HG03521 (cell line): ENCODE measurements around the gene TMEM134.
"Not testable (repeated sequence)": the region's sequence is repeated elsewhere in the genome, so short reads cannot be mapped to it uniquely, and the experiment has no call there.

Source experiments
- ATAC-seq: cut with Tn5 transposase; IDR thresholded peaks from one replicate; pipeline ENCODE4 v1.9.1; 2021; ENCODE audit warnings: mild to moderate bottlenecking, moderate library complexity; ENCODE audit not compliant: unreplicated experiment

TMEM134 gene, protein sequence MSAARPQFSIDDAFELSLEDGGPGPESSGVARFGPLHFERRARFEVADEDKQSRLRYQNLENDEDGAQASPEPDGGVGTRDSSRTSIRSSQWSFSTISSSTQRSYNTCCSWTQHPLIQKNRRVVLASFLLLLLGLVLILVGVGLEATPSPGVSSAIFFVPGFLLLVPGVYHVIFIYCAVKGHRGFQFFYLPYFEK

DNA sequence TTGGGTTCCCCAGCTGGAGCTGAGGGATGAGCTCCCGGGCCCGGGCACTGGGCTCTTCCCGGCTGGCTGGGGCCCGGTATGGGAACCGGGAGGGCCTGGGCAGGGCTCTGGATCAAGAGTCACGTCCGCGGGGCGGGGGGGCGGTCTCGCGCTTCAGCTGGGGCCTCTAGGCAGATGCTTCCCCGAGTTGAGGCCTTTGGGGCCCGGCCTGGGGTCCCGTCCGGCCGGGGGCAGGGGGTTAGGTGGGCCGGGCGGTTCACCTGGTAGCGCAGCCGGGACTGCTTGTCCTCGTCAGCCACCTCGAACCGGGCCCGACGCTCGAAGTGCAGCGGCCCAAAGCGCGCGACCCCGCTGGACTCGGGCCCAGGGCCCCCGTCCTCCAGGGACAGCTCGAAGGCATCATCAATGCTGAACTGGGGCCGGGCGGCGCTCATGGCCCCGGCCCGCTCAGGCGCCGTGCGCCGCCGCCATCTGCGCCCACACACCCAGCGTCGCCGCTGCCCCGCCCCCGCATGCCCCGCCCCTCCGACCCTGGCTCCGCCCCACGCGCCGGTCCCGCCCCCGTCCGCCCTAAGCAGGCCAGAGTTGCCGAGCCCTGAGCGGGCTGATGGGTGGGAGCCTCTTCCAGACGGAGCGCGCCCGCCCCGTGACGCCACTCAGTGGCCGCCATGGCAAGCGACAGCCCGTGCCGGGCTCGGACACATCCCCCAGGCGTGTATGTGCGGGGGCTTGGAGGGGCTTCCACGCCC lies at the start of gene TMEM134:
Gene TMEM134 (minus strand): TSS at position 493 of the 749 bp plus-strand sequence. CDS start 59 bp downstream, at position 434.
- peak; percentile 66 for ATAC-seq

DNA sequence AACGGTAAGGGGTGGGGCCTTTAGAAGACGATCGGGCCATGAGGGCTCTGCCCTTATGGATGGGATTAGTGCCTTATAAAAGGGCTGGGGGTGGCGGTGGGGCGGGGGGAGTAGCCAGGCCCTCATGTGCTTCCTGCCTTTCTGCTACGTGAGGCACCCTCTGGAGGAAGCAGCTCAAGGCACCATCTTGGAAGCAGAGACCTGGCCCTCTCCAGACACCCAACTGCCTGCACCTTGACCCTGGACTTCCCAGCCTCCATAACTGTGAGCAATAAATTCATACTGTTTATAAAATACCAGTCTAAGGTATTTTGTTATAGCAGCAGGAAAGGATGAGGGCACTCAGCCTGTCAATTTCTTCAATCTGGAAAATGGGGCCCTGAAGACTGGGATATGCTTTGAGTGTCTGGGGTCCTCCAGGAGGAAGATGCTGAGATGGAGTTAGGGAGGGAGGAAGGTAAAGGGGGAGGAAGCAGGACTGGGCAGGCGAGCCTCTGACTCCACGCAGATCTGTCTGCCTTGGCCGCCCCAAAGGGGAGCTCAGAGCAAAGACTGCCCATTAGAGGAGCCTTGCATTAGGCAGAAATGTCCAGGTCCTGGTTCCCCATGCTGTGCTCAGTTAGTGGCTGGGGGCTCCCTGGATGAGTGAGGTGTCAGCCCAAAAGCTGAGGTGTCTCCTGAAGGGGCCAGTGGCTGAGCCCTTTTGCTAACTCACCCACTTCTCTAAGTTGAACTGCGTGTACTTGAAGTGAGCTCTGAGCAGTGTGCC lies 48.9 kb upstream of the TMEM134 start:
- ATAC-seq = no peak

DNA sequence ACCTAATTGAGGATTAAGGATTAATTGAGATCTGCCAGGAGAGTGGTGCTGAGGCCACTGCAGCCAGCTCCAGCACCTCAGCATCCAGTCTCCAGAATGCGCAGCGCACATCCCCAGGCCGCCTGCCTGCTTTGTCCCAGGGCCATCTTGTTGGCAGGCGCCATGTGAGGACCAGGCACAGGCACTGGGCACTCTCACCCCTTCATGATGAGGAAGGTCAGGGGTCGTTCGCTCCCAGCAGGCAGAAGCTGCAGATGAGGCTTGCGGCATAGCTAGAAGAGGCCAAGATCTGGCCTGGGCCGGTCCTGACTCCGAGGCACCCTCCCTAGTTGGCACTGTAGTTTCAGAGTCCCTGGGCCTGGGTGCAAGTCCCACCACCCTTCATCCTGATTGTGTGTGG lies 47.8 kb upstream of the TMEM134 start:
- ATAC-seq = no peak

DNA sequence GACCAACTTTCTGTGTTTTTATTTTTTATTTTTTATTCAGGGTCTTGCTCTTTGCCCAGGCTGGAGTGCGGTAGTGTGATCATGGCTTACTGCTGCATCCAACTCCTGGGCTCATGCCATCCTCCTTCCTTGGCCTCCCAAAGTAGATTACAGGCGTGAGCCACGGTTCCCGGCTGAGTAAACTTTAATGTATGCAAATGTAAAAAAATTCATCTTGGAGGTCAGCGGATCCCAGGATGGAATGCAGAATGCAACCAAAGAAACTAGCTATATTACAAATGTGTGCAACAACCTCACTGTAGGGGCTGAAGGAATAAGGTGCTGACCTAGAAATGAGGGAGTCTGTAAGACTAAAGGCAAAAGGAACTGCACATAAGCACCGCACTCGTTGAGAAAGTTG lies 45.1 kb upstream of the TMEM134 start:
- ATAC-seq = no peak

DNA sequence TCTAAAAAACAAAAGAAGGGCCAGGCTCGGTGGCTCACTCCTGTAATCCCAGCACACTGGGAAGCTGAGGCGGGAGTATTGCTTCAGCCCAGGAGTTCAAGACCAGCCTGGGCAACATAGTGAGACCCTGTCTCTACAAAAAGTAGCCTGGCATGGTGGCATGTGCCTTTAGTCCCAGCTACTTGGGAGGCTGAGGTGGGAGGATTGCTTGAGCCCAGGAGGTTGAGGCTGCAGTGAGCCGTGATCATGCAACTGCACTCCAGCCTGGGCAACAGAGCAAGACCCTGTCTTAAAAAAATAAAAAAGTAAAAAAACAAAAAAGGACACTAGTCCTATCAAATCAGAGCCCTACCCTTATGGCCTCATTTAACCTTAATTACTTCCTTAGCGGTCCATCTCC lies 42.5 kb upstream of the TMEM134 start:
- ATAC-seq = not testable (repeated sequence)

DNA sequence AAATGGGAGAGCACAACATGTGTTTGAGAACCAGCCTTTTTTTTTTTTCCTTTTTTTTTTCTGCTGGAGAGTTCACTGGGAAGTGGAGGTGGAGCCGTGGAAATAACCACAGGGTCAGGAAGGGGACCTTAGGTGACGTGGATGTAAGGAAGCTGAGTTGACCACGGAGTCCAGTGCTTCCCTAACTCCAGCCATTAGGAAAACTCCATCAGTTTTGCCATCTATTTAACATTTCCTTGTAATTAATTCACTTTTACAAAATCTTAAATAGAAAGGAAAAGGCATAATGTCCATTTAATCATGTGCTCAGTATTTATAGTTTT lies 40.9 kb upstream of the TMEM134 start:
- no peak for ATAC-seq

DNA sequence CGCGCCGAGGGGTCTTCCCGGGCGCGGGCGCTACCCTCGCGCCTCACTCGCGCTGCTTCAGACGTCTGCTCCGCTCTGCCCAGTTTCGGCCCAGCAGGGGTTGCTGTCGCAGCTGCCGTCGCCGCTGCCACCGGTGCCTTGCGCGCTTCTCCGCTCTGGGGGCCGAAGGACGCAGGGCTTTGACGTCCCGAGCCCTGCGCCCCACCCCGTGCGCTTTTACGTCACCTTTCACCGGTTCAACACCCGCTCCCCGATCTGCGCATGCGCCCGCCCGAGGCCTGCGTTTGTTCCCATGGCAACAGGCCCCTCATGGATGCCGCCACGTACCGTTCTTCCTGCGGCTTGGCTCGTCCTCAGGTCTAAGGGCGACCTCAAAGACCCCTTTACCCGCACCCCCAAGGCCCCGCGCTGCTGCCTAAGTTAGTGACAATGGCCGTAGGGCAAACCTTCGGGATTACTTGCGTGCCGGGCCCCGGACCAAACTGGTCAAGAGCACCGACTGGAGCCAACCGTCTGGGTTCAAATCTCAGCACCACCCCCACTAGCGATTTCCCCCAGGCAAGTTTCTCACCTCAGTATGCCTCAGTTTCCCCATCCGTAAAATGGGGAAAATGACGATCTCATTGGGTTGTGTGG lies 39.6 kb upstream of the TMEM134 start:
- peak; percentile 31 for ATAC-seq

DNA sequence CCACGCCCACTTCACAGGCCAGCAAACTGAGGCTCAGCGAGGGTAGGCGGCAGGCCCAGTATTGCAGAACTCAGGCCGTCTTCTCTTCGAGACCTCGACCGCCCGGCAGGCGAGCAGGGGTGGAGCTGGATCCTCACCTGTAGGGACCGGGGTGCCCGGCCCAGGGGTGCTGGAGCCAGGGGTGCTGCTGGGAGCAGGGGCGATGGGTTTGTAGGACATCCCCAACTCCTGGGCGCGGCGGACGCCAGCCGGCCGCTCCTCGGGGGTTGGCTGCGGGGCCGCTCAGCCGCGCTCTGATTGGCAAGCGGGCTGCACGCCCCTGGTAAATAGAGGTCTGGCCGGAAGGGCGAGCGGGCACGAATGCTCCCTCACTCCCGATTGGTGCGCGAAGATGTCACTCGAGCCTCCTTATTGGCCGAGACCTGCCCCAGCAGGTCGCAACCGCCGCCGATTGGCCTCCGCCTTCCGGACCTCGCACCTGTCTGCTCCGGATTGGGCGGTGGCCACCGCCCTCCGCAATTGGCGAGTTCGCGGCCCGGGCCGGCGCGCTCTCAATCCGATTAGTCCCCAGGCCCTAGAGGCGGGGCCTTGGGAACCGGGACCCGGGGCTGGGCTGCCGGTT lies 38.9 kb upstream of the TMEM134 start, which contains the start of gene CDK2AP2:
Gene CDK2AP2 (minus strand): TSS at position 299 of the 622 bp plus-strand sequence. CDS start 80 bp downstream, at position 219.
- peak; percentile 77 for ATAC-seq

DNA sequence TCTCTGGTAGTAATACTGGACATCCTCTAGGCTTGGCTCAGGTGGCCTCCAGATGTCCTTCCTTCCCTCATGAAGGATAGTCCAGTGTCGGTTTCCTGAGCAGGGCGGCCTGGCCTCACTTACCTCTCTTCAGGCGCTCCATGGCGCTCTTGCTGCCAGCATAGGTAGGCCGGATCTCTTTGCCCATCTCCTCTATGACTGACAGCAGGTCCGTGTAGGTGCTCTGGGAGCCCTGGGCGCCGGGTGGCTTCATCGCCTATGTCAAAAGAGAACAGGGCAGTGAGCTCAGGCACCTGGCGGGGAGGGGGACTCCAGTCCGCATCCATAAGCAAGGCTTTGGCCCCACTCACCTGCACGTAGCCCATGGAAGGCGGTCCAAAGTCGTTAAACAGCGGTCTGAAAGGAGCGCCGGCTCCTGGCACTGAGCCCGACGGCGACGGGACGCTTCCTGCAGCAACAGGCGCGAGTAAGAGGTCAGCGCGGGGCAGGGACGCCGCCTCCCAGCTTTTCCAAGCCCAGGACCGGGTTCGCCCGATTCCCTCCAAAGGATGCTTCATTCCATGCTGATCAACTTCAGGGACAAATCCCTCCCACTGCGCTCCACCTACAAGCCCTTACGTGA lies 38.3 kb upstream of the TMEM134 start:
- no peak for ATAC-seq

DNA sequence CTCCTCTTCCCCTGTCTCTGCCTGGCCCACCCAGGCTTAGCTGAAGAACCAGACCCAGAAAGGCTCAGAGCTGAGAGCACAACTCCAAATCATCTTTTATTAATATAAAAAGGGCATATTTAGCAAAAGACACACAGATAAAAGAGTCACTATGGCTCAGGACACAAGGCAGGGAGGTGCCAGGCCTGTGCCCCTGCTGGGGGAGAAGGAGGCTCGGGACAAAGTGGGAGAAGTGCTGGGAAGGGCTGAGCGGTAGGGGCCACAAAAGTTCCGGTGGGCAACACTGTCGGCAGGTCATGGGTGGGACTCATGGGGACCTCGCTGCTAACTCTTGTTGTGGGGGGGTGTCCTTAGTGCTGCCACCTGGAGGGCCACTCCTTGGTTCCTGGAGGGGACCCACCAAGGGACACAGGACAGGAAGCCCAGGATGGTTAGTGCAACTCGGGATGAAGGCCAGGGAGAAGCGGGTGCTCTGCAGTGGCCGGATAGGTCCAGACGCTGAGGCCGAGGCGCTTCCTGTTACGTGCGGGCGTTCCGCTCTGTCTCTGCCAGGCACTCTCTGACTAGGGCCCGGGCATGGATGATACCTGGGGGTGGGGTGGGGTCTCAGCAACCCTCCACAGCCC lies 37.5 kb upstream of the TMEM134 start:
- no peak for ATAC-seq

DNA sequence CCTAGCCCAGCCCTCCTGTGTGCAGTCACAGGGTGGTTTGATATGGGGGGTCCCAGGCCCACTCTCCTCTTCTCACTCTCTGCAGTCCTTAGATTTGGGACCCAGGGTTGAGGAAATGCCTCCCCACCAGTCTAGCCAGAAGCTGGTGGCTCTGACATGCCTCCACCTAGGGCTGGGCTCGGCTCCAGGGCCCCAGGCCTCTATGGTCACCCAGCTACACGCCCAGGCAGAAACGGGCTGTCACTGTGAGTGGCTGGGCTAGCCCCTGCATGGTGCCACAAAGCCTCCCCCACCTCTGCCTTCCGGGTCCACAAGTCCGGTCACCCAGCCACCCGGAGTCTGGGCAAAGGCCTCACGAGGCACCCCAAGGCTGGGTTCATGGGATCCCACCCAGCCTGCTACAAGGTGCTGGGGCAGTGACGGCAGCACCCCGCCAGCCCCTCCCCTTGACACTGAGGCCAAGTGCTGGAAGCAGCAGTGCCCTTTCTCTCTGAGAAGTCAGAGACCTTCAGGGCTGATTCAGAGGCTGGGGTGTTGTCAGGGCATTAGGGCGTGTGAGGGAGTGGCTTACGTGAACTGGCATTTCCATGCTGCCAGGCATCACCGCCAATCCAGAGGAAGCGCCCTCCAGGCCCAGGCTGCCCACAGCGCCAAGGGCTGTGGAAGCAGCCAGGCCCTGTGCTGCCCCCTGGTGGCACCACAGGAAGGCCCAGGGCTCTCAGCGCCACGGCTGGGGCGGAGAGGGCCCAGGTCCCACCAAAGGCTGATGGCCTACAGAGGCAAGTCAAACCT lies 36.8 kb upstream of the TMEM134 start:
- ATAC-seq = no peak

DNA sequence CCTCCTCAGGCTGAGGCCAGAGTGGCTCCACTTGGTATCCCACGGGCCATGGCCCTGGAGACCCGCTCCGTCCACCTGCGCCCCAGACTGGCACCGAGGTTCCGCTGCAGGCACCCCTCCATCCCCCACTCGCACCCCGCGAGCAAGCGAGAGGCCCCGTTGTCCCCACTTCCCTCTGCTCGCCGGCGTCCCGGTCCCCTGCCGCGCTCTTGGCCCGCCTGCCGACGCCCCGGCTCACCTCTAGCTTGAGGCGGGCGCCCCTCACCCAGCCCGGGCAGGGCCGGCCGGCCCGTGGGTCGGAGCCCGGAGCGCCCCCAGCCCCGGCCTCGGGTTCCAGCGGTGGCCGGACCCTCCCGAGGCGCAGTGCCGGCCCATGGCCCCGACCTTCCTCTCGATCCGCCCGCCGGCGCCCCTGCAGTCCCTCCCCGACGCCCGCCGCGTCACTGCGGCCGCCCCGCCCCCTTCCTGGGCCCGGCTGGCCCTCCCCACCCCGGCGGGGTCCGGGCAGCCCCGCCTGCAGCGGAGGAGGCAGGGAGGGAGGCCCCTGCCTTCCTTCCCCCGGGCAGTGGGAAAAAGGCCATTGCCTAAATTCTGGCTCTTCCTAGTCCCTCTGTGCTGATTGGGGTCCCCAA lies 36.0 kb upstream of the TMEM134 start, which contains the start of gene PITPNM1:
Gene PITPNM1 (minus strand): TSS at position 414 of the 632 bp plus-strand sequence. CDS start 1,183 bp downstream, outside the sequence.
- no peak for ATAC-seq

DNA sequence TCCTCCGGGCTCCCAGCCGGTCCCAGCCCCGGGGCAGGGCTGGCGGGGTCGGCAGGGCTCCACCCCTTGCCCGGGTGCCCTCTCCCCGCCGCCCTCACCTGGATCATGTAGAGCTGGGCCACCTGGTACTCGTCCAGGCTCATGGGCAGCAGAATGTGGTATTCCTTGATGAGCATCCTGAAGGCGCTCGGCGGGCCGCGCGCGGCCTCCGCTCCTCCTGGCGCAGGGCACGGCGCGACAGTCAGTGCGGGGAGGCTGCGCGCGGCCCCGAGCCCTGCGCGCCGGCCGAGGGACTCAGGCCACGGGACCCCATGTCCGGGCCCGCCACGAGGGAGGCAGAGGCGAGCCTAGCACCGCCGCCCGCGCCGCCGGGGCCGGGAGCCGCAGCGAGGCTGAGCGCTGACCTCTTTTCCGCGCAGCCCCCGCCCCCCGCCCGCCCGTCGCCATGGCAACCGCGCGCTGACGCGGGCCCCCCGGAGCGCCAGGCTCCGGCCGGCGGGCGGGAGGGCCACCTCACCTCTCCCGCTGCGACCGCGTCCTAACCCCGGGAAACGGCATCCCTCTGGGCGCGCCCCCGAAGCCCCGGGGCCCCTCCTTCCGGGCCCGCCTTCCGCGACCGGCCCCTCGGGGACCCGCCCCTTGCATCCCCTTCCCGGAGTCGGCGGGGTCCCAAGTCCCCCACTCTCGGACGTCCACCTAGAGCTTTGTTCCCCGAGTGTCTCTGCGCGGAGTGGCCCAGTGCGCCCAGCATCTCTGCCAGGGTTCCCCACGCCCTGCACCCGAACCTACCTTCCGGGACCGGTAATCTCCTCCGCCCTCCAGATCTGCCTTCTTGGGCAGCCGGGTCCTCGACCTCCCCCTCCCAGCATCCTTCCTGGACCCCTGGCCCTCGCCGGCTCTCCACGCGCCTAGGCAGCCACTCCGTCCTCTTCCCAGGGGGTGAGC lies 35.2 kb upstream of the TMEM134 start:
- no peak for ATAC-seq

DNA sequence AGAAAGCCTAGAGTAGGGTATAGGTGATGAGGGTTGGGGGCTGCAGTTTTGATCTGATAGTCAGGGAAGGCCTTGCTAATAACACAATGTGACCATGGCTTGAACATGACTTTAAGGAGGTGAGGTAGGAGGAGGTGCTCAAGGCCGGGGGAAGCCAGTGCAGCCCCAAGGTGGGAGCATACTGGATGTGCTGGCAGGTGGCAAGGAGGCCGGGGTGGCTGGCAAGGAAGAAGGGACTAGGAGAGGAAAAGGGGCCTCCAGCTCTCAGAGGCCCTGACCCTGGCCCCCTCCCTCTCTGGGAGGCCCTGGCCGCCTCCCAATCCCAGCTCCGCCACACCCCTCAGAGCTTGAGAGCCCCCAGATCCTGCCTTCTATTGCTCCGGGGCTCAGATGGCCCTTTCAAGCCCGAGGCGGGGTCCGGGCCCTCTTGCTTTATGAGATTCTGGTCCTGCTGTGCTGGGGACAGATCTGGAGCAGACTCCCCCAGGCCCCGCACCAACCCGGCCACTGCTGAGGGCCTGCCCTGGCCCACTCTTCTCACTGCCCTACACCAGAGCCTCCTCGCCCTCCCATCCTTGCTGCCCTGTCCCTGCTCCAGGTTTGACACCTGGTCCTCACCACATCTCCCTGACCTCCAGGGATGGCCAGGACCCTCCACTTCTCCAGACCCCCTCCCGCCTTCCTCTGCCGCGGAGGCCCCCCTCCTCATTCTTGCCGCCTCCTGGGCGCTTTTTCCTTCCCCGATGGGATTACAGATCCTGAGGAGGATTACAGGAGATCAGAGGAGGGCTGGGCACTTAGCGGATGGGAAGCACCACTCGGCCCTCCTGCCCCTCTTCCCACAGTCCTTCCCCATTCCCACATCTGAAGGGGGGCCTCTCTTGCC lies 34.3 kb upstream of the TMEM134 start:
- no peak for ATAC-seq

DNA sequence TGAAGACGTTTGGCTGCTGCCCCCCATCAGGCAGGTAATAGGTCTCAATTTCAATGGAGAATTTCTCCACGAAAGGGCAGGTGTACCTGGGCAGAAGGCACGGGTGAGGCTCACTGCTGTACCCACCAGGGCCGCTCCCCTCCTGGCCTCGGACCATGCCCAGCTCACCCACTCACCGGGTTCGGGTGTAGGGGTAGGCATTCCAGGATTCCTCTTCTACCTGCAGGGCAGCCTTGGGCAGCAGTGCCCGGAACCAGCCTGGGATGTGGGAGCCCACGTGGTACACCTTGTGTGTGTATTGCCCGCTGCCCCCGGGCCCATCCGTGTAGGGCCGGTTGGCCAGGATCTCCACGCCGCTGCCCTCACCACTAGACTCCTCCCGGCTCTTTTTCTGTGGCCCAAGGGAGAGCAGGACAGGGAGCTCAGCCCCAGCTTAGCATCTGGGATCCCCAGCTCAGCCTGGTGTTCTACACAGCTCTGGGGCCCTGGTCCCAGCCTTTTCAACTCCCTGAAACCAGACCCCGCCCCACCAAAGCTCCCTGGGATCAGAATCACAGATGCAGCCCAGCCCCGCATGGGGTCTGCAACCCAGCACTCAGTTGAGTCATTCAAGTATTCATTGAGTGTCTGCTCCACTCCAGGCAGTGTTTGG lies 33.4 kb upstream of the TMEM134 start:
- no peak for ATAC-seq

DNA sequence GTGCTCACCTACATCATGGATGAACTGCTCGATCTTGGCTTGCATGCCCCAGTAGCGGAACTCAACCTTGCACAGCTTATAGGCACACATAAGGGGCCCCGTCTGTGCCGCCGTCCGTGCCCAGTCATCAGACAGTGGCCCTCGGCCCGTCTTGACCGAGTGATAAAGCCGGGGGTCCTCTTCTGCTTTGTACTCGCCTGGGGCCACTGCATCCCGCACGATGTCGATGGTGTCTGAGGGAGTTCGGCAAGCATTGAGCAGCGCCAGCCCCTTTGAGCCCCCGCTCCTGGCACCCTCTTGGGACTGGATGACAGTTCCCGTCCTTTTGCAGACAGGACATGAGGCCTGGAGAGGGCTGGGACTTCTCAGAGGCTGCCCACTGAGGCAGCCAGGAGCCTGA lies 32.8 kb upstream of the TMEM134 start:
- no peak for ATAC-seq
